Measurements from ENCODE around the gene EVPL. TPM values are rescaled to one million over a fixed set of nuclear protein-coding genes. Genes with fewer than 3 reads are reported as not detected.
A peak's percentile ranks its signal among the peaks of the same experiment; 100 is the strongest.

EVPL gene
- total and polyA plus RNA-seq, 2 of the 13 experiments (the other 11 are each of a cell fraction or from before 2014, with no cell fraction given): 2.1 to 8.2 TPM

GRCh38 chr17:76000016-76000754 lies 26.9 kb downstream of the EVPL start (continued):
- TF ChIP-seq ZNF441 (CRISPR knock-in tag; IDR thresholded peaks at IDR 0.05; ENCODE audit: borderline replicate concordance) (peak; percentile 95), ZNF335 (CRISPR knock-in tag; IDR thresholded peaks at IDR 0.05) (peak; percentile 48; the same call in 1 of the 2 replicates), HCFC1 (IDR thresholded peaks at IDR 0.05; ENCODE audit: low read depth, low read length) (no peak), RBM39 (IDR thresholded peaks at IDR 0.05; ENCODE audit: low read depth, low read length, poor library complexity, severe bottlenecking) (peak; percentile 74), IKZF5 (CRISPR knock-in tag; IDR thresholded peaks at IDR 0.05) (0 out of 2 replicates have a peak, but pooled peaks have one; percentile 33), ZNF264 (CRISPR knock-in tag; IDR thresholded peaks at IDR 0.05) (0 out of 2 replicates have a peak, but pooled peaks have one; percentile 55), HDAC1 (CRISPR knock-in tag; IDR thresholded peaks at IDR 0.05) (peak; percentile 49; the same call in 1 of the 2 replicates), HMGXB4 (CRISPR knock-in tag; IDR thresholded peaks at IDR 0.05; ENCODE audit: borderline replicate concordance in 1 of 2, low read depth in 1 of 2) (peak; percentile 41 to 70), ZNF143 (CRISPR knock-in tag; IDR thresholded peaks at IDR 0.05) (peak; percentile 17; the same call in 1 of the 2 replicates), POLR2G (IDR thresholded peaks at IDR 0.05; ENCODE audit: low read depth, low read length) (0 out of 2 replicates have a peak, but pooled peaks have one; percentile 41), TSC22D2 (CRISPR knock-in tag; IDR thresholded peaks at IDR 0.05; ENCODE audit: borderline replicate concordance) (peak; percentile 67; the same call in 1 of the 2 replicates), ZNF691 (CRISPR knock-in tag; IDR thresholded peaks at IDR 0.05; ENCODE audit: borderline replicate concordance, low read depth) (no peak), YY1 (IDR thresholded peaks at IDR 0.05; ENCODE audit: insufficient read depth, insufficient replicate concordance, low read depth, low read length) (peak; percentile 33), NPAS2 (CRISPR knock-in tag; IDR thresholded peaks at IDR 0.05; ENCODE audit: borderline replicate concordance) (no peak), ZNF18 (CRISPR knock-in tag; IDR thresholded peaks at IDR 0.05; ENCODE audit: insufficient replicate concordance) (peak; percentile 44), FOXC1 (CRISPR knock-in tag; IDR thresholded peaks at IDR 0.05; ENCODE audit: borderline replicate concordance) (peak; percentile 62; the same call in 1 of the 2 replicates), ZFYVE20 (CRISPR knock-in tag; IDR thresholded peaks at IDR 0.05; ENCODE audit: borderline replicate concordance, low read depth) (no peak), UBTF (CRISPR knock-in tag; IDR thresholded peaks at IDR 0.05) (peak; percentile 43; the same call in 1 of the 2 replicates), RFX5 (IDR thresholded peaks at IDR 0.05; ENCODE audit: low read depth, low read length) (no peak), MEF2D (CRISPR knock-in tag; IDR thresholded peaks at IDR 0.05) (peak; percentile 89)

Data from HepG2 (cell line).